Left lung (tissue), 10 donors: ENCODE measurements around the gene STK16. TPM values are rescaled to one million over a fixed set of nuclear protein-coding genes. Genes with fewer than 3 reads are reported as not detected.
A peak's percentile ranks its signal among the peaks of the same experiment; 100 is the strongest.

Experiments used
- ATAC-seq: fragments of 200-7000 bp; cut with Tn5 transposase; one replicate; pipeline ENCODE4 v1.9.1; 2020; ENCODE audit warnings: moderate library complexity
- DNase-seq, 4 donors: peaks; one replicate each; pipeline ENCODE4 v3.0.0-alpha.2; 2013 to 2020
- H3K27ac ChIP-seq, 2 donors: fragments of 200-600 bp; sonication (generic) in 1 of 2; one replicate each; pipeline versions ENCODE4 v1.5.0 to v1.8.0; 2020 to 2021
- H3K27me3 ChIP-seq, 2 donors: fragments of 200-600 bp; sonication (generic) in 1 of 2; one replicate each; pipeline versions ENCODE4 v1.5.0 to v1.8.0; 2020 to 2021
- H3K36me3 ChIP-seq, 2 donors: fragments of 200-600 bp; sonication (generic) in 1 of 2; one replicate each; pipeline versions ENCODE4 v1.5.0 to v1.8.0; 2020 to 2021
- H3K4me1 ChIP-seq, 2 donors: fragments of 200-600 bp; one replicate each; pipeline ENCODE4 v1.8.0; 2021
- H3K4me3 ChIP-seq, 2 donors: fragments of 200-600 bp; sonication (generic) in 1 of 2; one replicate each; pipeline versions ENCODE4 v1.5.0 to v1.8.0; 2020 to 2021; ENCODE audit warnings: mild to moderate bottlenecking in 1 of 2
- H3K9me3 ChIP-seq, 2 donors: fragments of 200-600 bp; sonication (generic) in 1 of 2; one replicate each; pipeline versions ENCODE4 v1.5.0 to v1.8.0; 2020 to 2021
- CTCF ChIP-seq, 2 donors: fragments of 200-600 bp; sonication (generic) in 1 of 2; IDR thresholded peaks; one replicate each; pipeline versions ENCODE4 v1.5.0 to v1.8.0; 2021; ENCODE audit warnings: antibody characterized with exemption in 2 of 2
- intact Hi-C, 2 donors: fragments of 100-400 bp; cut with DNase I; formaldehyde crosslinking; loops; one replicate each; pipeline versions ENCODE4 v1.11.2 to v1.14.2; 2022
- polyA plus RNA-seq, 6 donors: library from polyadenylated mRNA; unstranded; fragments of 120-200 nt; gene quantifications; one replicate each; pipeline ENCODE4 v1.2.1, GENCODE V29; 2013; ENCODE audit not compliant: insufficient read length in 6 of 6
- total RNA-seq, 2 donors: library from RNA; stranded (reverse); fragmentation: NEBNext Ultra II Directional; extraction: Animal tissue kit (Norgen Biotek cat#: 25700); gene quantifications; one replicate each; pipeline ENCODE4 v1.2.1, GENCODE V29; 2021
- donor health status: DM: no; HTN: yes; CAD: no.
- donor health status: DM: no; HTN: no; CAD: no.

The STK16 gene
- total and polyA plus RNA-seq, 8 donors: 23.9 to 35.6 (median 33.1) TPM

DNA sequence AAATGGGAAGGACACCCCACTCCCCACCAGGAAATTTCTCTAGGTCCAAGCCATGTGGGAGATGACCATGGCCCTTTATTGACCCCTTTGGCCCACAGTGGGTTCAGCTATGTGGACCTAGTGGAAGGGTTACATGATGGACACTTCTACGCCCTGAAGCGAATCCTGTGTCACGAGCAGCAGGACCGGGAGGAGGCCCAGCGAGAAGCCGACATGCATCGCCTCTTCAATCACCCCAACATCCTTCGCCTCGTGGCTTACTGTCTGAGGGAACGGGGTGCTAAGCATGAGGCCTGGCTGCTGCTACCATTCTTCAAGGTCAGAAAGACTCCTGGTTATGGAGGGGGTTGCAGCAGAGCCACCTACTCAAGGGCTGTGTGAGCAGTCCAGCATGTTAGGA is 1.3 kb downstream of the STK16 start:
- TF ChIP-seq CTCF (IDR thresholded peaks at IDR 0.05): no peak
- H3K9me3 ChIP-seq: no peaks in the 10 kb centered on the region
- ATAC-seq (no peak), DNase-seq (no peak)
- H3K4me1 ChIP-seq: peaks cover 36 to 69% of the 10 kb centered on the region in 2 donors
- H3K27ac ChIP-seq: peak overlapping the region in 1 of 2 donors; percentile 97
- H3K27me3 ChIP-seq: no peaks in the 10 kb centered on the region
- intact Hi-C loops: no loop called here
- peak overlapping the region in 1 of 2 donors; percentile 81 for H3K4me3 ChIP-seq
- peaks cover 0 to 36% of the 10 kb centered on the region in 2 donors for H3K36me3 ChIP-seq

GRCh38 chr2:219247678-219248642 is 2.7 kb downstream of the STK16 start:
- Histone ChIP-seq H3K9me3 (no peaks in the 10 kb centered on the region), H3K27me3 (no peaks in the 10 kb centered on the region), H3K27ac (peak overlapping the region; percentile 92 to 97), H3K4me1 (peaks cover 36 to 83% of the 10 kb centered on the region in 2 donors), H3K4me3 (peak overlapping the region in 1 of 2 donors; percentile 16), H3K36me3 (peaks cover 0 to 36% of the 10 kb centered on the region in 2 donors)
- DNase-seq: no peak
- intact Hi-C loops: no loop called here
- no peak for TF ChIP-seq CTCF (IDR thresholded peaks at IDR 0.05)
- no peak for ATAC-seq

DNA sequence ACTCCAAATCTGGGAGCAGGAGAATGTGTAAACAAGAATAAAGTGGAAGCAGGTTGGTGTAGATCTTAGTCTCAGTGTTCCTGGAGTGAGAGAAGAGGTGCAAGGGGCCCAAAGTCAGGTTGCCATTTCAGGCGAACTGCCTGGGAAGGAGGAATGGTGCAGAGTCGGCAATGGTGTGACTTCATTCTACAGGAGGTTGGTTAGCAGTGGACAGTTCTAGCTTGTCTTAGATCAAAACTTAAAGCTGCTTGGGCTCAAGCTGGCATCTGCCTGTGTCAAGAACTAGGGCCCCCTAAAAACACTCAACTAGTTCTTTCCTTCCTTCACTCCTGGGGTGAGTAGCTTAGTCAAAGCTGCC is 3.5 kb downstream of the STK16 start:
- peaks cover 0 to 36% of the 10 kb centered on the region in 2 donors for H3K36me3 ChIP-seq
- no peaks in the 10 kb centered on the region for H3K27me3 ChIP-seq
- TF ChIP-seq CTCF (IDR thresholded peaks at IDR 0.05): no peak
- no peaks in the 10 kb centered on the region for H3K9me3 ChIP-seq
- no peak for DNase-seq
- intact Hi-C loops: no loop called here
- H3K4me1 ChIP-seq: peaks cover 36 to 84% of the 10 kb centered on the region in 2 donors
- H3K4me3 ChIP-seq: peak overlapping the region in 1 of 2 donors; percentile 36
- H3K27ac ChIP-seq: peak overlapping the region; percentile 92 to 97
- ATAC-seq: no peak

DNA sequence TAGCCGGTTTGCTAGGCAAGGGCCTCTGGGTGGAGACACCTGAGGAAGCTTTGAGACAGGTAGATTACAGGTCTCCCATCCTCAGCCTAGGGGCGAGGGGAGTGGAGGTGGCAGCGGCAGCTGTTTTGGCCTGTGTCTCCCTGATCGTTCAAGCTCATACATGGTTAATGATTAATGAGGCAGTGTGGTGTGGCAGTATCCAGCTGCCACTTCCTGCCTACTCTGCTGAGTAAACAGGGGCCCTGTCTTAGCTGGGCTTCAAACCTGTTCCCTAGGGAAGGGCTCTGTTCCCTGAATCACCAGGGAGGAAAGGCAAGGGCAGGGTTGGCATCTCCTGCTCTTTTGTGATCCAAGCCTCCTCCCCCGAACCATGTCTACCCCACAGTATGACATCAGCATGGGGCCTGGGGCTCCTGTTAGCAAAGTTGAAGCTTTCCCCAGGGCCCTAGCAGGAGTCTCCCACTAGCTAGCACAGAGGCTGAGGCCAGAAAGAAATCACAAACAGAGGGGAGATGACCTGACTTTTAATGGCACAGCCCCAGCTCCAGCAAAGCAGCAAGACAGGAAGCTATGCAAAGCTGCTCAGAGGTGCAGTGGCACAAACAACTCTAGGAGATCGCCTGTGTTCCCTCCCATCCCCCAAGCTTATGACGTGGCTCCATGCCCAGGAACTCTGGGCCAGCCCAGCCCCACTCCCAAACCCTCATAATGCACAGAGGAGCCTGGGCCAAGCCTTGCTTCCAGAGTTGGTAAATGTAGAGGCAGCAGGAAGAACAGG is 4.1 kb downstream of the STK16 start:
- DNase-seq: peak; percentile 80 to 93 (median 86)
- no peak for TF ChIP-seq CTCF (IDR thresholded peaks at IDR 0.05)
- peak; percentile 62 for ATAC-seq
- Histone ChIP-seq H3K4me3 (peak overlapping the region in 1 of 2 donors; percentile 36), H3K4me1 (peaks cover 35 to 82% of the 10 kb centered on the region in 2 donors), H3K9me3 (no peaks in the 10 kb centered on the region), H3K27me3 (peaks cover 0 to 4% of the 10 kb centered on the region in 2 donors), H3K27ac (peak overlapping the region; percentile 92 to 97), H3K36me3 (peaks cover 0 to 36% of the 10 kb centered on the region in 2 donors)
- intact Hi-C loops: no loop called here
